Measurements from ENCODE around the gene PRDM2. TPM values are rescaled to one million over a fixed set of nuclear protein-coding genes. Genes with fewer than 3 reads are reported as not detected.

PRDM2 gene
- total RNA-seq, 1 donor from 2014 or later: 50.6 TPM

DNA sequence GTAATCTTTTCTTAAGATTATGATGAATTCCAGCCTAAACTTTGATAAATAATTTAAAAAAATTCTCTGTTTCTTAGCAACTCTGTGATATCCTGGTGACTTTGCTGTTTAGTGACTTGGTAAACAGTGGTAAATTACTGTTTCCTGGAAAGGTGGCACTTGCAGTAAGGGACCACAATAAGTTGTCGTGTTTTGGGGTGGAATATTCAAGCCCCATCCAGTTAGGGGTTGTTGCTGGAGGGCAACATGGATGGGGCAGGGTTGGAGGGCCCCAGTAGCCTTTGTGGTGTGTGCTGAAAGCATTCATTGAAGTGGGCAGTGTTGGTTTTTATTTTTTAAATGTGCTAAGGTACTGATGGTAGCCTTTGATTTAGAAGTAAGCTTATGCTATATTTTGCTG, 30.3 kb downstream of the PRDM2 start:
- intact Hi-C loops (cut with DNase I): no loop called here
- Histone ChIP-seq H3K27me3 (ENCODE audit: low read depth) (no peaks in the 10 kb centered on the region), H3K36me3 (no peaks in the 10 kb centered on the region), H3K4me1 (peaks cover 6% of the 10 kb centered on the region), H3K4me3 (peak overlapping the region; percentile 33), H3K27ac (peak overlapping the region; percentile 54), H3K9me3 (no peaks in the 10 kb centered on the region)
- ATAC-seq: no peak
- TF ChIP-seq, protein P1, sequence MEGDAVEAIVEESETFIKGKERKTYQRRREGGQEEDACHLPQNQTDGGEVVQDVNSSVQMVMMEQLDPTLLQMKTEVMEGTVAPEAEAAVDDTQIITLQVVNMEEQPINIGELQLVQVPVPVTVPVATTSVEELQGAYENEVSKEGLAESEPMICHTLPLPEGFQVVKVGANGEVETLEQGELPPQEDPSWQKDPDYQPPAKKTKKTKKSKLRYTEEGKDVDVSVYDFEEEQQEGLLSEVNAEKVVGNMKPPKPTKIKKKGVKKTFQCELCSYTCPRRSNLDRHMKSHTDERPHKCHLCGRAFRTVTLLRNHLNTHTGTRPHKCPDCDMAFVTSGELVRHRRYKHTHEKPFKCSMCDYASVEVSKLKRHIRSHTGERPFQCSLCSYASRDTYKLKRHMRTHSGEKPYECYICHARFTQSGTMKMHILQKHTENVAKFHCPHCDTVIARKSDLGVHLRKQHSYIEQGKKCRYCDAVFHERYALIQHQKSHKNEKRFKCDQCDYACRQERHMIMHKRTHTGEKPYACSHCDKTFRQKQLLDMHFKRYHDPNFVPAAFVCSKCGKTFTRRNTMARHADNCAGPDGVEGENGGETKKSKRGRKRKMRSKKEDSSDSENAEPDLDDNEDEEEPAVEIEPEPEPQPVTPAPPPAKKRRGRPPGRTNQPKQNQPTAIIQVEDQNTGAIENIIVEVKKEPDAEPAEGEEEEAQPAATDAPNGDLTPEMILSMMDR (IDR thresholded peaks at IDR 0.05): no peak
- no peak for DNase-seq

DNA sequence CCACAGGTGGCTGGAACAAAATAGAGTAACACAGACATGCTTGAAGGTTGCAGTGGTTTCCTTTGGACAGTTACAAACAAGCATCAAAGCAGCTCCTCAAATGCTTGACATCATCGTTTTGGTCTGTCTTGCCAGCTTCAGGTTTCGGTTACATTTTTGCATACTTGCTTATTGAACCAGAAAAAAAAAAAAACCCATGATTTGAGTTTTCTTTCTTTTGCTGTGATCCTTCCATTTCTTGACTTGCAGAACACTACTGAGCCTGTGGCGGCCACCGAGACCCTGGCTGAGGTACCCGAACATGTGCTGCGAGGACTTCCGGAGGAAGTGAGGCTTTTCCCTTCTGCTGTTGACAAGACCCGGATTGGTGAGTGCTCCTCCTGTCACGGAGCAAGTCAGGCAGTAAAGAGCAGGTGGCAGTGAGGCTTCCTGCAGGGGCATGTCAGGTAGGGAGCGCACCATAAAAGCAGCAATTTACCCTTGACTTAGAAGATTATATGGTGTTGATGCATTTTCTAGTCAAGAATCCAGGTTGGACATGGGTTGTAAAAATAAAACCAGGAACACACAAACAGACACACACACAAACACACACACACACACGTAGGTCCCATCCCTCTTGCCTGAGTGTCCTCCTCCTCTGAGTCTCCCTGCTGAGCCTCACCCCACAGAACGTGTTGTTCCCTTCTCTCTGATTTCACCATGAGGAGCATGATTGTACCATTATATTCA, 30.9 kb downstream of the PRDM2 start:
- H3K4me3 ChIP-seq: peak overlapping the region; percentile 33
- peak; percentile 63 for DNase-seq
- TF ChIP-seq, protein P1 (IDR thresholded peaks at IDR 0.05): no peak
- no peaks in the 10 kb centered on the region for H3K36me3 ChIP-seq
- intact Hi-C loops (cut with DNase I): no loop called here
- H3K9me3 ChIP-seq: no peaks in the 10 kb centered on the region
- peaks cover 6% of the 10 kb centered on the region for H3K4me1 ChIP-seq
- H3K27ac ChIP-seq: peak overlapping the region; percentile 54
- no peaks in the 10 kb centered on the region for H3K27me3 ChIP-seq (ENCODE audit: low read depth)
- ATAC-seq: peak; percentile 69 to 85

DNA sequence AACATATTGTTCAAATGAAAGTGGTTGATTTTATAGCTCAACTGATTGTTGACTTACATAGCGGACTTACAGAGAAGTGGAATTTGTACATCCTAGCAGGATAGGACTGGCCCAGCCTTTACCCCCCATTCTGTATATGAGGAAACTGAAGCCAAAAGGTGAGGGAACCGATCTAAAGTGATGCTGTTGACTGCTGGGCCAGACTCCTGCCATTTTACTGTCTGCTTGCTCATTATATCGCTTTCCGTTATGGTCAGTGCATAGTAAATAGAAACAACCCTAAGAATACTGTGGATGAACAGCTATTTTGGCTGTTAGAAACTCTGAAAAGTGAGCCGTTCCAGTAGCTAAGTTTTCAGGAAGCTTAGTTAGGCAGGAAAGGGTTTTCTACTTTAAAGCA, 31.9 kb downstream of the PRDM2 start:
- TF ChIP-seq, protein P1 (IDR thresholded peaks at IDR 0.05): no peak
- Histone ChIP-seq H3K27me3 (ENCODE audit: low read depth) (no peaks in the 10 kb centered on the region), H3K4me1 (peaks cover 6% of the 10 kb centered on the region), H3K36me3 (no peaks in the 10 kb centered on the region), H3K27ac (no peak overlapping the region), H3K9me3 (no peaks in the 10 kb centered on the region), H3K4me3 (no peak overlapping the region)
- intact Hi-C loops (cut with DNase I): no loop called here
- DNase-seq (no peak), ATAC-seq (no peak)

- Histone ChIP-seq H3K4me3 (no peak overlapping the region), H3K27ac (no peak overlapping the region), H3K36me3 (no peaks in the 10 kb centered on the region), H3K9me3 (no peaks in the 10 kb centered on the region), H3K27me3 (ENCODE audit: low read depth) (no peaks in the 10 kb centered on the region), H3K4me1 (peaks cover 6% of the 10 kb centered on the region)
- intact Hi-C loops (cut with DNase I): no loop called here
- DNase-seq (no peak), ATAC-seq (no peak)
- TF ChIP-seq, protein P1 (IDR thresholded peaks at IDR 0.05): no peak
Measured at GRCh38 chr1:13732971-13733667, 33.1 kb downstream of the PRDM2 start.

DNA sequence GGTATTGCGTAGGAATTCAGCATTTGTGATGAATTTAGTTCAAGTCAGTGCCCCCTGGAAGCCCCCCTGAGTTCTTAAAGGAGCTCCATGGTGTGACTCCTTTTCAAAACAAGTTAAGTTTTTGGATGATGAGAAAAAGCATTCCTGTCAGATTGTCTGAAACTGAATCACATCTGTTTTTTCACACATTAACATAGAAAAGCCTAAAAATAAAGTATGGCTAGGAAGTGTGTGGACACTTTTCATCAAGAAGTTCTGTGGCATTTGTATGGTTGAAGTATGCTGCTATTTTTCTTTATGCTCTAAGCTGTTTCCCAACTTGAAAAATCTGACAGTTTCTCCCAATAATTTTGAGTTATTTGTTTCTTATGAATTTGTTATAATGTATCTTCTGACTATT, 33.7 kb downstream of the PRDM2 start:
- intact Hi-C loops (cut with DNase I): no loop called here
- H3K27me3 ChIP-seq (ENCODE audit: low read depth): no peaks in the 10 kb centered on the region
- no peaks in the 10 kb centered on the region for H3K9me3 ChIP-seq
- TF ChIP-seq, protein P1 (IDR thresholded peaks at IDR 0.05): no peak
- ATAC-seq (no peak), DNase-seq (no peak)
- peaks cover 6% of the 10 kb centered on the region for H3K4me1 ChIP-seq
- H3K27ac ChIP-seq: no peak overlapping the region
- no peak overlapping the region for H3K4me3 ChIP-seq
- H3K36me3 ChIP-seq: no peaks in the 10 kb centered on the region
